Caco-2 (cell line): ENCODE measurements around the gene PITPNM3. TPM values are rescaled to one million over a fixed set of nuclear protein-coding genes. Genes with fewer than 3 reads are reported as not detected.
A peak's percentile ranks its signal among the peaks of the same experiment; 100 is the strongest.

Experiments
- BruUV-seq: library from RNA; stranded (reverse); fragments of 400-500 nt; replicated peaks from 2 replicates; lab custom pipeline; 2021; lab: Mats Ljungman, UMichigan
- CTCF ChIA-PET: fragments of 300-600 bp; sonication (Branson Sonifier 250); formaldehyde crosslinking; loops from one replicate; lab custom pipeline; 2022; ENCODE audit warnings: antibody characterized with exemption; lab: Charles Lee
- POLR2A ChIA-PET: fragments of 300-600 bp; sonication (Branson Sonifier 250); formaldehyde crosslinking; loops from one replicate; lab custom pipeline; 2022; ENCODE audit warnings: antibody characterized with exemption; lab: Charles Lee
- DNase-seq, 2 experiments: peaks; one replicate each; pipeline versions ENCODE4 v3.0.0 to v3.0.0-alpha.2; 2020 to 2022
- H3K27me3 ChIP-seq: replicated peaks from 2 replicates; pipeline ENCODE4 v1.6.0; 2011; ENCODE audit warnings: low read length; ENCODE audit not compliant: control insufficient read depth, insufficient read depth
- H3K36me3 ChIP-seq: 2 replicates; pipeline ENCODE4 v1.5.1; 2011; ENCODE audit warnings: low read length; ENCODE audit not compliant: control insufficient read depth, insufficient read depth
- H3K4me1 ChIP-seq: fragments of 250-450 bp; sonication (Bioruptor Pico); 2 replicates; pipeline ENCODE4 v1.5.1; 2020; ENCODE audit warnings: mild to moderate bottlenecking
- H3K4me3 ChIP-seq: 2 replicates; pipeline ENCODE4 v1.5.1; 2011; ENCODE audit warnings: low read depth, mild to moderate bottlenecking, control low read depth, low read length
- H3K9me3 ChIP-seq: fragments of 250-450 bp; sonication (Bioruptor Pico); 2 replicates; pipeline ENCODE4 v1.5.1; 2020; ENCODE audit warnings: mild to moderate bottlenecking, moderate library complexity
- H3K27ac Mint-ChIP-seq: one replicate; pipeline ENCODE4 v1.8.0; 2022; ENCODE audit warnings: mixed read lengths; ENCODE audit not compliant: unreplicated experiment
- H3K27me3 Mint-ChIP-seq: one replicate; pipeline ENCODE4 v1.8.0; 2022; ENCODE audit warnings: mixed read lengths; ENCODE audit not compliant: insufficient read depth, unreplicated experiment
- H3K36me3 Mint-ChIP-seq: one replicate; pipeline ENCODE4 v1.8.0; 2022; ENCODE audit warnings: mild to moderate bottlenecking, mixed read lengths; ENCODE audit not compliant: insufficient read depth, unreplicated experiment
- H3K4me1 Mint-ChIP-seq: one replicate; pipeline ENCODE4 v1.8.0; 2022; ENCODE audit warnings: low read depth, mixed read lengths; ENCODE audit not compliant: unreplicated experiment
- H3K4me3 Mint-ChIP-seq: one replicate; pipeline ENCODE4 v1.8.0; 2022; ENCODE audit warnings: mild to moderate bottlenecking, moderate library complexity, mixed read lengths; ENCODE audit not compliant: unreplicated experiment
- H3K9me3 Mint-ChIP-seq: one replicate; pipeline ENCODE4 v1.8.0; 2022; ENCODE audit warnings: mixed read lengths; ENCODE audit not compliant: unreplicated experiment
- CTCF ChIP-seq, 2 experiments: fragments of 200-600 bp in 1 of 2; IDR thresholded peaks; 1 replicate in 1 of 2; 2 replicates in 1 of 2; pipeline versions ENCODE4 v1.5.1 to v1.8.0; 2011 to 2022; ENCODE audit warnings: antibody characterized with exemption in 1 of 2, control low read depth in 1 of 2, inconsistent platforms in 1 of 2, low read depth in 1 of 2, low read length in 1 of 2, mild to moderate bottlenecking in 1 of 2, moderate library complexity in 1 of 2; ENCODE audit not compliant: insufficient read depth in 1 of 2, severe bottlenecking in 1 of 2, unreplicated experiment in 1 of 2
- intact Hi-C: fragments of 100-400 bp; cut with micrococcal nuclease; formaldehyde crosslinking; loops from one replicate; pipeline ENCODE4 v1.10.0; 2022; ENCODE audit not compliant: unreplicated experiment
- total RNA-seq: library from RNA; stranded (reverse); gene quantifications from 2 replicates; pipeline ENCODE4 v1.2.3, GENCODE V29; 2022

PITPNM3 gene
- total RNA-seq, 1 experiment from 2014 or later: 0.50 TPM

GRCh38 chr17:6558276-6558675, 1.9 kb upstream of the PITPNM3 start:
- TF ChIP-seq CTCF (IDR thresholded peaks at IDR 0.05; ENCODE audit: insufficient read depth in 1 of 2, low read depth in 1 of 2, low read length in 1 of 2, severe bottlenecking in 1 of 2, unreplicated experiment in 1 of 2): no peak
- H3K27me3 Mint-ChIP-seq: no peaks in the 10 kb centered on the region
- POLR2A ChIA-PET: no interaction called here
- Histone ChIP-seq H3K4me3 (no peak overlapping the region), H3K27me3 (no peaks in the 10 kb centered on the region), H3K9me3 (no peaks in the 10 kb centered on the region), H3K36me3 (no peaks in the 10 kb centered on the region), H3K4me1 (no peaks in the 10 kb centered on the region)
- H3K4me3 Mint-ChIP-seq: no peak overlapping the region
- BruUV-seq: no TSS peak
- H3K36me3 Mint-ChIP-seq: no peaks in the 10 kb centered on the region
- H3K27ac Mint-ChIP-seq: no peak overlapping the region
- CTCF ChIA-PET: interaction anchor here (0.8 kb wide), 1 partner anchor 85 kb away, joined by 3 read pairs; no protein-coding TSS in a partner anchor
- no peak for DNase-seq
- intact Hi-C loops: no loop called here
- H3K9me3 Mint-ChIP-seq: no peaks in the 10 kb centered on the region
- no peaks in the 10 kb centered on the region for H3K4me1 Mint-ChIP-seq

DNA sequence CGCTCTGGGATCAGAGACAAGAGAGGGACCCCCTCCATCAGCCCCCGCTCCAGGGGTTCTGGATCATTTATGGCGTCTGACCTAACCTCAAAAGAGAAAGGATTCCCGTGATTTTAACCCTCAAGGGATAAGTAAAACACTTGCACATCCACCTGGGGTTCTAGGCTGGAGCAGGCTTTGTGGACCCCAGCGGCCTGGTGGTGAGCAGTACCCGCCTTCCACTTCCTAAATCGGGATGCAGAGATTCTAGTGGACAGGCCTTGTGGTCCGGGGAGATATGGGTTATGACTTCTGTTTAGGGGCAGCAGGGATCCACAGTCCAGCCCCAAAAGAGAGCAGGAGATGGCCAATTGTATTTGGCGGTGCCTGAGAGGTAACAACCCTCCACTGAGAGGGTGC, 684 bp upstream of the PITPNM3 start:
- Mint-ChIP-seq H3K36me3 (no peaks in the 10 kb centered on the region), H3K4me1 (no peaks in the 10 kb centered on the region), H3K27ac (no peak overlapping the region), H3K4me3 (peak overlapping the region; percentile 76), H3K27me3 (no peaks in the 10 kb centered on the region), H3K9me3 (no peaks in the 10 kb centered on the region)
- intact Hi-C loops: no loop called here
- H3K36me3 ChIP-seq: no peaks in the 10 kb centered on the region
- no peaks in the 10 kb centered on the region for H3K4me1 ChIP-seq
- BruUV-seq: no TSS peak
- ChIA-PET POLR2A (no interaction called here), CTCF (no interaction called here)
- peak overlapping the region; percentile 38 for H3K4me3 ChIP-seq
- no peaks in the 10 kb centered on the region for H3K9me3 ChIP-seq
- TF ChIP-seq CTCF (IDR thresholded peaks at IDR 0.05; ENCODE audit: insufficient read depth in 1 of 2, low read depth in 1 of 2, low read length in 1 of 2, severe bottlenecking in 1 of 2, unreplicated experiment in 1 of 2): no peak
- DNase-seq: no peak
- H3K27me3 ChIP-seq: no peaks in the 10 kb centered on the region

DNA sequence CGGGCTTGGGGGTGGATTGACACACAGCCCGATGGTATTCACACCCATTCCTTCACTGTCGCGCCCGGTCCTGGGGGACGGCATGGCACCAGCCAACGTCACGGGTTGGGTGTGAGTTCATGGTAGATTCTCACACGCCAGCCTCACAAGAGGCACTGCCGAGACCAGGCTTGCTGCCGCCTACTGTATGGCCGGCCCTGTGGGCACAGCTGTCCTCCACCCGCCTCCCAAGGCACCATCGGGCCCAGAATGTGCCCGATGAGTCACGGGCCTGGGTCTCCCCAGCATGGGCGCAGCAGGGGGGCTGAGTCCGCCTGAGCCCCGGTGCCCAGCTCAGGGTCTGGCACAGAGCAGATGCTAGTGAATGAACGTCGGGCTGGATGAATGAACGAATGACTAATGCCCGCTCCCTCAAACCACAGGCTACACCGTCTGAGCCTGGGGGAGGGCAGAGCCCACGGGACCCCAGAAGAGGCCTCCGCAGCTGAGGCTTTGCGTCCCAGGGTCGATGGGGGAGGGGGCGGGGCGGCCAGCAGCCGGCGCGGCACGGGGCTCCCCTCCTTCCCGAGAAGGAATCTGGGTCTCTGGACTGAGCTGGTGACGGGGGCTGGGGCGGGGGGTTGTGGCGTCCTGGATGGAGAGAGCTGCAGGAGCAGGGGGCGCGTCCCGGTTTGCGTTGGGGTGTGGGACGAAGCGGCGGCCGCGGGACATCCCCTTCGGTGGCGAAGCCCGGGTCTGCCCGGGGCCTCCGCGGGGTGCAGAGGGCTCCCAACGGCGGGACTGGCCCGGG, 829 bp downstream of the PITPNM3 start:
- intact Hi-C loops: no loop called here
- CTCF ChIA-PET: interaction anchor here (0.9 kb wide), 1 partner anchor 83 kb away, joined by 3 read pairs; no protein-coding TSS in a partner anchor

More for the DNA sequence above, 829 bp downstream of the PITPNM3 start:
- H3K27me3 Mint-ChIP-seq: no peaks in the 10 kb centered on the region
- H3K4me3 Mint-ChIP-seq: peak overlapping the region; percentile 43
- no peaks in the 10 kb centered on the region for H3K36me3 ChIP-seq
- TF ChIP-seq CTCF (IDR thresholded peaks at IDR 0.05; ENCODE audit: insufficient read depth in 1 of 2, low read depth in 1 of 2, low read length in 1 of 2, severe bottlenecking in 1 of 2, unreplicated experiment in 1 of 2): no peak
- no peak for DNase-seq
- no TSS peak for BruUV-seq
- H3K36me3 Mint-ChIP-seq: no peaks in the 10 kb centered on the region
- H3K9me3 ChIP-seq: no peaks in the 10 kb centered on the region
- H3K27me3 ChIP-seq: no peaks in the 10 kb centered on the region
- H3K4me1 ChIP-seq: no peaks in the 10 kb centered on the region
- no peaks in the 10 kb centered on the region for H3K4me1 Mint-ChIP-seq
- no peaks in the 10 kb centered on the region for H3K9me3 Mint-ChIP-seq
- no peak overlapping the region for H3K27ac Mint-ChIP-seq
- POLR2A ChIA-PET: no interaction called here
- H3K4me3 ChIP-seq: peak overlapping the region; percentile 45
